ENCODE results near the gene NPDC1.
"Not testable (repeated sequence)": the region's sequence is repeated elsewhere in the genome, so short reads cannot be mapped to it uniquely, and the experiment has no call there.

Gene NPDC1

GRCh38 chr9:137074657-137075274 is 28.8 kb upstream of the NPDC1 start:
- no peak for DNase-seq

- DNase-seq = no peak
Measured at GRCh38 chr9:137073992-137074399, 28.0 kb upstream of the NPDC1 start.

- no peak for DNase-seq
Measured at GRCh38 chr9:137071282-137071681, 25.3 kb upstream of the NPDC1 start.

GRCh38 chr9:137070906-137071275 is 24.9 kb upstream of the NPDC1 start:
- DNase-seq = no peak

- DNase-seq = peak; percentile 90
Measured at GRCh38 chr9:137070201-137070905, 24.4 kb upstream of the NPDC1 start, which contains the start of gene SAPCD2. Gene SAPCD2, minus strand, starts transcription at chr9:137070557. Its CDS starts 97 bp downstream, at chr9:137070460.

GRCh38 chr9:137069508-137070091 is 23.6 kb upstream of the NPDC1 start:
- no peak for DNase-seq

- no peak for DNase-seq
Measured at GRCh38 chr9:137068539-137069507, 22.8 kb upstream of the NPDC1 start.

GRCh38 chr9:137067860-137068538 is 22.0 kb upstream of the NPDC1 start:
- peak; percentile 88 for DNase-seq

GRCh38 chr9:137066096-137066861 is 20.3 kb upstream of the NPDC1 start:
- DNase-seq = no peak

- no peak for DNase-seq
Measured at GRCh38 chr9:137065336-137065967, 19.5 kb upstream of the NPDC1 start.

GRCh38 chr9:137064880-137065164 is 18.8 kb upstream of the NPDC1 start:
- DNase-seq = no peak

GRCh38 chr9:137064027-137064879 is 18.3 kb upstream of the NPDC1 start:
- DNase-seq = peak; percentile 76

- no peak for DNase-seq
Measured at GRCh38 chr9:137063311-137064026, 17.5 kb upstream of the NPDC1 start.

- DNase-seq = not testable (repeated sequence)
Measured at GRCh38 chr9:137062798-137063197, 16.8 kb upstream of the NPDC1 start.

GRCh38 chr9:137062384-137062783 is 16.4 kb upstream of the NPDC1 start:
- no peak for DNase-seq

GRCh38 chr9:137058521-137059234 is 12.7 kb upstream of the NPDC1 start:
- DNase-seq = no peak

- DNase-seq = no peak
Measured at GRCh38 chr9:137057545-137057944, 11.6 kb upstream of the NPDC1 start.

GRCh38 chr9:137056739-137057415 is 10.9 kb upstream of the NPDC1 start:
- DNase-seq = no peak
